ENCODE data around the gene TMEM91. TPM values are rescaled to one million over a fixed set of nuclear protein-coding genes. Genes with fewer than 3 reads are reported as not detected.

Gene TMEM91
- total RNA-seq, 2 donors from 2014 or later, result 5.7 to 16.5 TPM

- H3K36me3 ChIP-seq (ENCODE audit: control insufficient read depth, insufficient read depth, low read length), result no peaks in the 10 kb centered on the region
- Mint-ChIP-seq H3K4me3 (no peak overlapping the region), H3K27me3 (ENCODE audit: insufficient read depth) (no peaks in the 10 kb centered on the region), H3K4me1 (peaks cover 3% of the 10 kb centered on the region), H3K9me3 (no peaks in the 10 kb centered on the region), H3K27ac (no peak overlapping the region), H3K36me3 (ENCODE audit: low read depth) (no peaks in the 10 kb centered on the region)
- no peaks in the 10 kb centered on the region for H3K27me3 ChIP-seq (ENCODE audit: control insufficient read depth, insufficient read depth, low read length, poor library complexity, severe bottlenecking)
- H3K27ac ChIP-seq (ENCODE audit: low read depth, low read length), result no peak overlapping the region
- TF ChIP-seq CTCF (conservative IDR thresholded peaks at IDR 0.05), result no peak
- 95 to 96% methylated on average over 11 to 13 of the region's 13 CpGs for WGBS, 2 experiments (ENCODE audit: insufficient coverage in 1 of 2, insufficient read length in 1 of 2)
- DNase-seq, result no peak
- no peaks in the 10 kb centered on the region for H3K4me1 ChIP-seq (ENCODE audit: control insufficient read depth, insufficient read depth, low read length)
- H3K9me3 ChIP-seq (ENCODE audit: control insufficient read depth, low read length), result no peaks in the 10 kb centered on the region
- no peak overlapping the region for H3K4me3 ChIP-seq (ENCODE audit: low read length)
- no peak overlapping the region for H3K9ac ChIP-seq (ENCODE audit: extremely low read depth, low read length, poor library complexity, severe bottlenecking)
Measured at GRCh38 chr19:41357746-41358145, 18.6 kb upstream of the TMEM91 start.

GRCh38 chr19:41359741-41360140, 16.6 kb upstream of the TMEM91 start:
- no peaks in the 10 kb centered on the region for H3K9me3 ChIP-seq (ENCODE audit: control insufficient read depth, low read length)
- no peak overlapping the region for H3K9ac ChIP-seq (ENCODE audit: extremely low read depth, low read length, poor library complexity, severe bottlenecking)
- Mint-ChIP-seq H3K4me3 (no peak overlapping the region), H3K27me3 (ENCODE audit: insufficient read depth) (no peaks in the 10 kb centered on the region), H3K27ac (no peak overlapping the region), H3K36me3 (ENCODE audit: low read depth) (no peaks in the 10 kb centered on the region), H3K4me1 (no peaks in the 10 kb centered on the region), H3K9me3 (no peaks in the 10 kb centered on the region)
- H3K27me3 ChIP-seq (ENCODE audit: control insufficient read depth, insufficient read depth, low read length, poor library complexity, severe bottlenecking), result no peaks in the 10 kb centered on the region
- no peak overlapping the region for H3K27ac ChIP-seq (ENCODE audit: low read depth, low read length)
- WGBS, 2 experiments (ENCODE audit: insufficient coverage in 1 of 2, insufficient read length in 1 of 2), result 100% methylated on average over 1 of the region's 1 CpG
- no peak for DNase-seq
- no peaks in the 10 kb centered on the region for H3K4me1 ChIP-seq (ENCODE audit: control insufficient read depth, insufficient read depth, low read length)
- no peak overlapping the region for H3K4me3 ChIP-seq (ENCODE audit: low read length)
- no peak for TF ChIP-seq CTCF (conservative IDR thresholded peaks at IDR 0.05)
- no peaks in the 10 kb centered on the region for H3K36me3 ChIP-seq (ENCODE audit: control insufficient read depth, insufficient read depth, low read length)

GRCh38 chr19:41362143-41362847, 14.0 kb upstream of the TMEM91 start:
- Histone ChIP-seq H3K4me3 (ENCODE audit: low read length) (no peak overlapping the region), H3K27ac (ENCODE audit: low read depth, low read length) (no peak overlapping the region), H3K9me3 (ENCODE audit: control insufficient read depth, low read length) (no peaks in the 10 kb centered on the region), H3K4me1 (ENCODE audit: control insufficient read depth, insufficient read depth, low read length) (no peaks in the 10 kb centered on the region), H3K27me3 (ENCODE audit: control insufficient read depth, insufficient read depth, low read length, poor library complexity, severe bottlenecking) (no peaks in the 10 kb centered on the region), H3K36me3 (ENCODE audit: control insufficient read depth, insufficient read depth, low read length) (no peaks in the 10 kb centered on the region), H3K9ac (ENCODE audit: extremely low read depth, low read length, poor library complexity, severe bottlenecking) (no peak overlapping the region)
- 95 to 97% methylated on average over 3 to 7 of the region's 10 CpGs for WGBS, 2 experiments (ENCODE audit: insufficient coverage in 1 of 2, insufficient read length in 1 of 2)
- Mint-ChIP-seq H3K9me3 (no peaks in the 10 kb centered on the region), H3K4me3 (peak overlapping the region; percentile 74), H3K27me3 (ENCODE audit: insufficient read depth) (no peaks in the 10 kb centered on the region), H3K36me3 (ENCODE audit: low read depth) (peaks cover 5% of the 10 kb centered on the region), H3K4me1 (no peaks in the 10 kb centered on the region), H3K27ac (no peak overlapping the region)
- no peak for TF ChIP-seq CTCF (conservative IDR thresholded peaks at IDR 0.05)
- no peak for DNase-seq

Measured in endodermal cell (in vitro differentiated cells).